HG03103 (cell line): Measurements from ENCODE around the gene HYDIN.

Experiments used
- ATAC-seq: cut with Tn5 transposase; IDR thresholded peaks from one replicate; pipeline ENCODE4 v1.9.1; 2021; ENCODE audit warnings: low read depth; ENCODE audit not compliant: unreplicated experiment

Gene HYDIN

GRCh38 chr16:70770291-70770625 is 460.3 kb downstream of the HYDIN start:
- no peak for ATAC-seq

DNA sequence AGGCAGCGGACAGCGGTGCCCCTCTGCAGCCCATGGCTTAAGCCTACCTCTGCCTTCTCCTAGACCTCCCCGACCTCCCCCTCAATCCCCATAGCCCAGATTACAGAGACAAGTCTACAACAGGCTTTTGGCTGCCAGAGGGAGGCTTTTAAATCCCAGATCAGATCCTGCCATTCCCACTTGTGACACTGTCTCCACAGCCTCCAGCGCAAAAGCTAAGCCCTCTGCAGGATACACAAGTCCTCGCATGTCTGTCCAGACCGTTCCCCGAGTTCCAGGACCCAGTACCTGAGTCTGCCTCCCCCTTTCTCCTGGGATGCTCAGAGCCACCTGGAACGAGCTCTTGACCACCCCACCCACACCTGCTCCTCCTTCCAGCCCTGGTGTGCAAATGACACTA is 460.8 kb downstream of the HYDIN start:
- ATAC-seq = no peak

DNA sequence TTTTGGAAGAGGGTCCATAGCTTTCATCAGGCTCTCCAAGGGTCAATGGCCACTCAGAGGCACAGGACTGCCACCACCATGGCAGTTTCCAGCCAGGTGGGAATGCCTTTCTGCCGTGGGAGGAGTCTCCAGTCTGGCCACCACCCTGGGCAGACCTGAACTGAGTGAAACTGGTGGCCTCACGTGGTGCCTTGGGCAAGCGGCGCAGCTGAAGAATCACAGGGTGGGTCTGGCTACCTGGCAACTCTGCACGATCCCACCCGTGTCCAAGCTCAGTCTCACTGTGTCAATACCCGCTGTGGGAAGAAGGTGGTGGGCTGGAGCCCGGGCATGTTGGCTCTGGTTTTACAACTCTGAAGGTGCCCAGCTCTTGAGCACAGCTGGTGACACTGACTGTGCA is 461.4 kb downstream of the HYDIN start:
- no peak for ATAC-seq

DNA sequence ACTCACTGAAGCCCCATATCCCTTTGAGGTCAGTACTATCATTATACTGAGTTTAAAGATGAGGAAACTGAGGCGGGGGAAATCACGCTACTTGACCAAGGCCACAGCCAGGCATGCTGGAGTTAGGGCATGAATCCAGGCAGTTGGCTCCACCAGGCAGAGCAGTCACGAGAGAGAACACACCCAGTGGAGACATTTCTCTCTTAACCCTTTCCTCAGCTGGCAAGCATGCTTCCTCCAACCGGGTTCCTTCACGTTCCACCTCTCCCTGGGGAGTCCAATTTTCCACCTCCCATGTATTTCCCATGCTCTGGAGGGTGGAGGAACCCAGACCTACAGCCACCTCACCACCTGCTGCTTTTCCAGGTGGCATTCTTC is 462.3 kb downstream of the HYDIN start:
- no peak for ATAC-seq

- no peak for ATAC-seq
These were observed 462.9 kb downstream of the HYDIN start for GRCh38 chr16:70767377-70768202.

GRCh38 chr16:70766658-70767057 is 463.9 kb downstream of the HYDIN start:
- ATAC-seq = no peak

GRCh38 chr16:70766176-70766575 is 464.3 kb downstream of the HYDIN start:
- no peak for ATAC-seq

DNA sequence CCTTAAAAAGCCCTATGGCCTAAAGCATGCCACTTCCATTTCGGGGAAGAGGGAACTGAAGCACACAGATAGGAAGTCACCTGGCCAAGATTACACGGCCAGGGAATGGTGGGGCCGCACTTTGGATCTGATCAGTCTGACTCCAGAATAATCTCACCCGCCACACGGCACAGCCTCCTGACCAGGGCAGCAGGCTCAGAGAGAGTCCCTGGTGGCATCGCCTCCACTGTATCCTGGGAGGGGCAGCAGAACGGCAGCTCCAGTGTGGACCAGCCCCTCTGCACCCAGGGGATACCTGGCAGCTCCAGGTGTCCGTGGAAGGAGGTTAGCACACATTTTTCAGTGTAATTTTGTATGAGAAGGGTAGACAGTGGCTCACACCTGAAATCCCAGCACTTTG is 465.0 kb downstream of the HYDIN start:
- no peak for ATAC-seq

- no peak for ATAC-seq
These were observed 465.9 kb downstream of the HYDIN start for GRCh38 chr16:70764632-70765031.

DNA sequence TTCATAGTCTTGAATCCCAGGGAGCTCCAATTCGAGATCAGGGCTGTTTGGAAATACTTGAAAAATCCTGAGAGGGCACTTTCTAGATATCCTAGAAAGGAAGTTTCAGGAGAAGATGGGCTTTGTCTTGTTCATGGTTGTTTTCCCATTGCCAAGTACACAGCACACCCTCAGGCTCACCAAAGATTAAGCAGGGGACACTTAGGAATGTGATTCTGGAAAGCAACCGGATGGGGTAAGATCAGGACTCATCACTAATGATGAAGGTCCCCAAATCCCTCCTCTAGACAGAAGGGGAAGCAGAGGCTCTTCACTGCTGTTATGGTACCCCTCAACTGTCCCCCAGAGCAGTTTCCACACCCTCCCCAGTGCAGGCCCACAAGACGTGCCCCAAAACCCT is 470.3 kb downstream of the HYDIN start:
- ATAC-seq = no peak

GRCh38 chr16:70759666-70760065 is 470.9 kb downstream of the HYDIN start:
- no peak for ATAC-seq

DNA sequence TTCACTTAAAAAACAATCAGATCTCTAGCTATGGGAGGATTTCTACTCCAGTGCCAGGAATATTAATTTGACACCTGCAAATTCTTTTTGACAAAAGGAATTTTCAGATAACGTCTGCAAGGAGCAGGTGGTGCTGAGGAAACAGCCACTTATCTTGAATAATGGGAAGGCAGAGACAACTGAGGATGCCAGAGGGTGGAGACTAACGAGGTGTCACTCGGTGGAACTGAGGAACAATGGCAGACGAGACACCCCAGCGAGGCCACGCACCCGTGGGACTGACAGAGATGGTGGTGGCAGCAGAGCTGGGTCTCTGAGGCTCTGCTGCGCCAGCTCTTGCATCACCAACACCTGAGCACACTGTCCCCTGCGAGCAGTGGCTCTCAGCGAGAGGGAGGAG is 471.7 kb downstream of the HYDIN start:
- ATAC-seq = no peak
